Neural cell (in vitro differentiated cells): ENCODE measurements around the gene MYBPHL. TPM values are rescaled to one million over a fixed set of nuclear protein-coding genes. Genes with fewer than 3 reads are reported as not detected.

Experiments used
- H2AFZ ChIP-seq: fragments of 200-600, 300-800 bp; sonication (generic), shearing (Covaris generic); 2 replicates; pipeline ENCODE4 v1.6.0; 2014; ENCODE audit warnings: low read depth, mild to moderate bottlenecking, antibody characterized with exemption, low read length, moderate library complexity
- H3F3A ChIP-seq: fragments of 200-600 bp; shearing (Covaris generic); 2 replicates; pipeline ENCODE4 v1.6.1; 2016; ENCODE audit warnings: mild to moderate bottlenecking, moderate library complexity, mixed read lengths, antibody characterized with exemption, low read length; ENCODE audit not compliant: insufficient read depth, poor library complexity, severe bottlenecking
- H3K27ac ChIP-seq: fragments of 200-600, 300-800 bp; sonication (generic), shearing (Covaris generic); 2 replicates; pipeline ENCODE4 v1.5.1; 2014; ENCODE audit warnings: mild to moderate bottlenecking, low read length, moderate library complexity
- H3K27me3 ChIP-seq: fragments of 300-800, 200-600 bp; sonication (generic), shearing (Covaris generic); 2 replicates; pipeline ENCODE4 v1.6.0; 2014; ENCODE audit warnings: mild to moderate bottlenecking, low read depth, low read length, moderate library complexity; ENCODE audit not compliant: insufficient read depth
- H3K36me3 ChIP-seq: fragments of 300-800, 200-600 bp; sonication (generic), shearing (Covaris generic); 2 replicates; pipeline ENCODE4 v1.5.1; 2014; ENCODE audit warnings: mild to moderate bottlenecking, antibody characterized with exemption, low read length, moderate library complexity; ENCODE audit not compliant: insufficient read depth
- H3K4me2 ChIP-seq: fragments of 300-800, 200-600 bp; sonication (generic), shearing (Covaris generic); 2 replicates; pipeline ENCODE4 v1.6.0; 2014; ENCODE audit warnings: mild to moderate bottlenecking, low read length
- H3K4me3 ChIP-seq: fragments of 300-800, 200-600 bp; sonication (generic), shearing (Covaris generic); 2 replicates; pipeline ENCODE4 v1.5.1; 2014; ENCODE audit warnings: mild to moderate bottlenecking, low read length, moderate library complexity
- H3K79me2 ChIP-seq: fragments of 200-600 bp; shearing (Covaris generic); replicated peaks from 2 replicates; pipeline ENCODE4 v1.6.0; 2014; ENCODE audit warnings: mild to moderate bottlenecking, low read length, moderate library complexity; ENCODE audit not compliant: insufficient read depth
- H3K9ac ChIP-seq: fragments of 300-800, 200-600 bp; sonication (generic), shearing (Covaris generic); 2 replicates; pipeline ENCODE4 v1.6.1; 2016; ENCODE audit warnings: mild to moderate bottlenecking, low read length, mixed read lengths
- H3K9me2 ChIP-seq: fragments of 200-600 bp; shearing (Covaris generic); 2 replicates; pipeline ENCODE4 v1.6.1; 2016; ENCODE audit warnings: mild to moderate bottlenecking, low read length, mixed read lengths; ENCODE audit not compliant: insufficient read depth
- H3K9me3 ChIP-seq: fragments of 200-600, 300-800 bp; sonication (generic), shearing (Covaris generic); 2 replicates; pipeline ENCODE4 v1.6.1; 2016; ENCODE audit warnings: mild to moderate bottlenecking, mixed run types, low read length, moderate library complexity, mixed read lengths
- H4K20me1 ChIP-seq: fragments of 200-600 bp; shearing (Covaris generic); 2 replicates; pipeline ENCODE4 v1.6.1; 2016; ENCODE audit warnings: mild to moderate bottlenecking, mixed run types; ENCODE audit not compliant: insufficient read depth
- EP300 ChIP-seq: fragments of 450-650 bp; conservative IDR thresholded peaks from 2 replicates; pipeline ENCODE4 v1.6.1; 2014; ENCODE audit warnings: antibody characterized with exemption, mild to moderate bottlenecking, moderate library complexity; ENCODE audit not compliant: poor library complexity, severe bottlenecking
- EZH2 ChIP-seq: fragments of 200-600, 300-800 bp; shearing (Covaris generic), sonication (generic); IDR thresholded peaks from 2 replicates; pipeline ENCODE4 v1.6.1; 2014; ENCODE audit warnings: antibody characterized with exemption, low read length, borderline replicate concordance, mild to moderate bottlenecking; ENCODE audit not compliant: insufficient read depth, poor library complexity, severe bottlenecking
- MXI1 ChIP-seq: fragments of 450-650 bp; conservative IDR thresholded peaks from 2 replicates; pipeline ENCODE4 v1.6.1; 2014; ENCODE audit warnings: antibody characterized with exemption, mild to moderate bottlenecking; ENCODE audit not compliant: poor library complexity, severe bottlenecking
- POLR2AphosphoS5 ChIP-seq: IDR thresholded peaks from 2 replicates; pipeline ENCODE4 v1.6.1; 2012
- RAD21 ChIP-seq: fragments of 450-650 bp; conservative IDR thresholded peaks from 2 replicates; pipeline ENCODE4 v1.6.1; 2014; ENCODE audit warnings: antibody characterized with exemption, mild to moderate bottlenecking, moderate library complexity
- SMC3 ChIP-seq: fragments of 450-650 bp; conservative IDR thresholded peaks from 2 replicates; pipeline ENCODE4 v1.6.1; 2014; ENCODE audit warnings: antibody characterized with exemption, mild to moderate bottlenecking, moderate library complexity; ENCODE audit not compliant: poor library complexity
- TAF1 ChIP-seq: IDR thresholded peaks from 2 replicates; pipeline ENCODE4 v1.6.1; 2012; ENCODE audit warnings: low read depth
- polyA plus RNA-seq: library from polyadenylated mRNA; depleted of rRNA; stranded (reverse); fragments of >200 nt; gene quantifications from 2 replicates; pipeline ENCODE4 v1.2.3, GENCODE V29; 2014
- TF ChIP-seq, protein P1 (sequence below): IDR thresholded peaks from 2 replicates; pipeline ENCODE4 v1.6.1; 2012; ENCODE audit warnings: borderline replicate concordance
- TF ChIP-seq, protein P2 (sequence below): fragments of 450-650 bp; IDR thresholded peaks from 2 replicates; pipeline ENCODE4 v1.5.1; 2014; ENCODE audit warnings: antibody characterized with exemption, mild to moderate bottlenecking, moderate library complexity; ENCODE audit not compliant: poor library complexity, severe bottlenecking

Gene MYBPHL
- polyA plus RNA-seq, 1 donor from 2014 or later: 1.6 TPM

DNA sequence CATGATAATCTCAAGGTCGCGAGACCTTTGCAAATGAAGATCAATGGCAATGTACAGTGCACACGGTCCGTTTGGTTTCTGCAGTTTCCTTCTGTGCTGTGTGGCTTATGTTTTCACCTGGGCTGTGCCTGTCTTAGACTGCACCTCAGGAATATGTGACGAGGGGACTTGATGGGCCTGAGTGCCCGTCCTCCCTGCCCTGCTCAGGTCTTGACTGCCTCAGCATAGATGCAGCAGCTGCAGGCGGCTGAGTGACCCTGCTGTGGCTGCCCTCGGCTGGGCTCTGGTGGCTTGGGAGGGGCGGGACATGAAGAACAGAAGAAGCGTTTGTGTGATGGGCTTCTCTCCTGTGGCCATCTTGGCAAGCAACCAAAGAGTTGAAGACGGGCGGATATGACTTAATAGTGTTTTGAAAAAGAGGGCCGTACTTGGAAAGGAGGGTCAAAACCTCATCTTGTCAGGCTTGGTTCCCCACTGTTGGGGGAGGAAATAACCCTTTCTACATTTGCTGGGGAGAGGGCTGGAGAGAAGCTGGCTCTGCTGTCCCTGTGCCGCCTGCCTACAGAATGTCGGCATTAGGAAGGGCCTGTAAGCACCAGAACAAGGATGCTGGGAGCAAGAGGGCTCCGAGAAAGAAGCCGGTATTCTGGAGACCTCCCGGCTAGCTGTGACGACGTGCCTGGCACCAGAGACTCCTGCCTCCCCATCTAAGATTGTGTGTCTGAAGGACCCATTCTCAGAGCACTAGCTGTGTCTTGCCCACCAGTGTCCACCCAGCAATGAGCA, 7.1 kb downstream of the MYBPHL start:
- Histone ChIP-seq H3K4me2 (no peak overlapping the region), H3K4me3 (no peak overlapping the region), H3K9ac (no peak overlapping the region), H4K20me1 (no peaks in the 10 kb centered on the region), H3K9me2 (no peaks in the 10 kb centered on the region), H3K27me3 (no peaks in the 10 kb centered on the region), H3K9me3 (no peaks in the 10 kb centered on the region), H3K79me2 (no peaks in the 10 kb centered on the region), H3K36me3 (no peaks in the 10 kb centered on the region), H3F3A (no peaks in the 10 kb centered on the region), H2AFZ (no peak overlapping the region), H3K27ac (no peak overlapping the region)
- TF ChIP-seq EZH2 (no peak), TAF1 (no peak), EP300 (no peak)
- TF ChIP-seq, protein P1, sequence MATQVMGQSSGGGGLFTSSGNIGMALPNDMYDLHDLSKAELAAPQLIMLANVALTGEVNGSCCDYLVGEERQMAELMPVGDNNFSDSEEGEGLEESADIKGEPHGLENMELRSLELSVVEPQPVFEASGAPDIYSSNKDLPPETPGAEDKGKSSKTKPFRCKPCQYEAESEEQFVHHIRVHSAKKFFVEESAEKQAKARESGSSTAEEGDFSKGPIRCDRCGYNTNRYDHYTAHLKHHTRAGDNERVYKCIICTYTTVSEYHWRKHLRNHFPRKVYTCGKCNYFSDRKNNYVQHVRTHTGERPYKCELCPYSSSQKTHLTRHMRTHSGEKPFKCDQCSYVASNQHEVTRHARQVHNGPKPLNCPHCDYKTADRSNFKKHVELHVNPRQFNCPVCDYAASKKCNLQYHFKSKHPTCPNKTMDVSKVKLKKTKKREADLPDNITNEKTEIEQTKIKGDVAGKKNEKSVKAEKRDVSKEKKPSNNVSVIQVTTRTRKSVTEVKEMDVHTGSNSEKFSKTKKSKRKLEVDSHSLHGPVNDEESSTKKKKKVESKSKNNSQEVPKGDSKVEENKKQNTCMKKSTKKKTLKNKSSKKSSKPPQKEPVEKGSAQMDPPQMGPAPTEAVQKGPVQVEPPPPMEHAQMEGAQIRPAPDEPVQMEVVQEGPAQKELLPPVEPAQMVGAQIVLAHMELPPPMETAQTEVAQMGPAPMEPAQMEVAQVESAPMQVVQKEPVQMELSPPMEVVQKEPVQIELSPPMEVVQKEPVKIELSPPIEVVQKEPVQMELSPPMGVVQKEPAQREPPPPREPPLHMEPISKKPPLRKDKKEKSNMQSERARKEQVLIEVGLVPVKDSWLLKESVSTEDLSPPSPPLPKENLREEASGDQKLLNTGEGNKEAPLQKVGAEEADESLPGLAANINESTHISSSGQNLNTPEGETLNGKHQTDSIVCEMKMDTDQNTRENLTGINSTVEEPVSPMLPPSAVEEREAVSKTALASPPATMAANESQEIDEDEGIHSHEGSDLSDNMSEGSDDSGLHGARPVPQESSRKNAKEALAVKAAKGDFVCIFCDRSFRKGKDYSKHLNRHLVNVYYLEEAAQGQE: no peak
- TF ChIP-seq, protein P2, sequence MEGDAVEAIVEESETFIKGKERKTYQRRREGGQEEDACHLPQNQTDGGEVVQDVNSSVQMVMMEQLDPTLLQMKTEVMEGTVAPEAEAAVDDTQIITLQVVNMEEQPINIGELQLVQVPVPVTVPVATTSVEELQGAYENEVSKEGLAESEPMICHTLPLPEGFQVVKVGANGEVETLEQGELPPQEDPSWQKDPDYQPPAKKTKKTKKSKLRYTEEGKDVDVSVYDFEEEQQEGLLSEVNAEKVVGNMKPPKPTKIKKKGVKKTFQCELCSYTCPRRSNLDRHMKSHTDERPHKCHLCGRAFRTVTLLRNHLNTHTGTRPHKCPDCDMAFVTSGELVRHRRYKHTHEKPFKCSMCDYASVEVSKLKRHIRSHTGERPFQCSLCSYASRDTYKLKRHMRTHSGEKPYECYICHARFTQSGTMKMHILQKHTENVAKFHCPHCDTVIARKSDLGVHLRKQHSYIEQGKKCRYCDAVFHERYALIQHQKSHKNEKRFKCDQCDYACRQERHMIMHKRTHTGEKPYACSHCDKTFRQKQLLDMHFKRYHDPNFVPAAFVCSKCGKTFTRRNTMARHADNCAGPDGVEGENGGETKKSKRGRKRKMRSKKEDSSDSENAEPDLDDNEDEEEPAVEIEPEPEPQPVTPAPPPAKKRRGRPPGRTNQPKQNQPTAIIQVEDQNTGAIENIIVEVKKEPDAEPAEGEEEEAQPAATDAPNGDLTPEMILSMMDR: no peak

DNA sequence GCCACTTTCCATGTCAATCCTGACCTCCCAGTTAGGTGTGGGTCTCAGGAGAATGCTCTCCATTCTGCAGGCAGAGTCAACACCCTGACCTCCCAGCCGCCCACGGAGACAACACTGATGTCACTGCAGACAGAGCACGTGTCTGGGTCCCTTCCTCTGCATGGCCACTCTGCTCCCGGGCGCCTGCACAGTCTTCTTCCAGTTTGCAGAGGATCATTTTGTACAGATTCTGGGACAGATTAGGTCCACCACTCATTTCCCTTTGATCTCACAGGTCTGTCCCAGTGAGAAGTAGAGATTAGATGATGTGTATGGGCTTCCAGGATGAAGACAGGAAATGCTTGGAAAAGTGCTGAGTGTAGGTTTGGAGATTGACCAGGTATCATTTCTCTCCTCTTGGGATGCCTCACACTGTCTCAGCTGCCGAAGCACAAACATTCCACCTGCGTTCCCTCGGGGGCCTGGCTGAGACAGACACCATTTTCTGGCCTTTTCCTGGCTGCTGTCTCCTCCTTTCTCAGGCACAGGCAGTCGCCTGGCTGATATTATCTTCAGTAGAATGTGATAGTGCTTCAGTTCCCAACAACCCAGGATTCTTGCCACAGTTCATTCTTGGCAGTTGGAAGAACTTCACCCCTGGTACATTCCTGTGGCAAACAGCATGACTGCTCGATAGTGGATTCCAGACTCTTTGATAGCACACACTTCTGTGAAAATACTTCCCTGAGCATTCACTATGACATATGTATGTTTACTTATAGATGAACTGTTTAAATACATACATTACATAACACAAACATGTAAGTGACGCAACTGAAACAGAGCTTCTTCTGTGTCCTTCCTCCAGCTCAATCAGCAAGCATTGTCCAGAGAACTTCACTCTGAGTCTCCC, 7.9 kb downstream of the MYBPHL start:
- Histone ChIP-seq H3K79me2 (no peaks in the 10 kb centered on the region), H3K36me3 (no peaks in the 10 kb centered on the region), H2AFZ (no peak overlapping the region), H3K4me2 (no peak overlapping the region), H4K20me1 (no peaks in the 10 kb centered on the region), H3K9ac (no peak overlapping the region), H3K9me3 (no peaks in the 10 kb centered on the region), H3K27me3 (no peaks in the 10 kb centered on the region), H3K27ac (no peak overlapping the region), H3K9me2 (no peaks in the 10 kb centered on the region), H3F3A (no peaks in the 10 kb centered on the region), H3K4me3 (no peak overlapping the region)
- no peak for TF ChIP-seq RAD21
- TF ChIP-seq, protein P1: no peak
- TF ChIP-seq MXI1: no peak
- TF ChIP-seq, protein P2: no peak
- TF ChIP-seq EZH2: no peak
- TF ChIP-seq POLR2AphosphoS5: no peak
- TF ChIP-seq EP300: no peak
- no peak for TF ChIP-seq SMC3
- no peak for TF ChIP-seq TAF1
